ENCODE measurements around the gene ORC1.

Gene ORC1

GRCh38 chr1:52348704-52349300 is 55.4 kb downstream of the ORC1 start:
- peak; percentile 77 to 78 for DNase-seq
- Histone ChIP-seq H3K4me3 (ENCODE audit: low read depth, low read length) (no peak overlapping the region), H2AK5ac (ENCODE audit: low read length) (no peak overlapping the region), H4K12ac (ENCODE audit: low read depth, low read length) (no peak overlapping the region), H3K14ac (ENCODE audit: low read length) (no peak overlapping the region), H3K36me3 (ENCODE audit: control insufficient read depth in 1 of 2, insufficient read depth in 2 of 2, low read length in 2 of 2) (peaks cover 10 to 13% of the 10 kb centered on the region in 2 experiments), H4K8ac (ENCODE audit: low read depth, low read length) (no peak overlapping the region), H3K79me2 (ENCODE audit: control insufficient read depth, insufficient read depth, low read length, poor library complexity) (peaks cover 2% of the 10 kb centered on the region), H3K79me1 (ENCODE audit: low read length) (peaks cover 3% of the 10 kb centered on the region), H3K18ac (ENCODE audit: low read length) (no peak overlapping the region), H3K23ac (ENCODE audit: low read length) (no peak overlapping the region), H3K4me1 (ENCODE audit: control insufficient read depth in 1 of 2, insufficient read depth in 2 of 2, low read length in 2 of 2) (peaks cover 0 to 4% of the 10 kb centered on the region in 2 experiments), H3K9me3 (ENCODE audit: insufficient read depth, low read depth, low read length) (no peaks in the 10 kb centered on the region), H3K27ac (ENCODE audit: low read depth, low read length) (no peak overlapping the region), H2BK5ac (ENCODE audit: low read depth, low read length, poor library complexity) (no peak overlapping the region), H3K4ac (ENCODE audit: low read depth, low read length) (no peak overlapping the region), H3K4me2 (ENCODE audit: low read length) (no peak overlapping the region), H2AFZ (ENCODE audit: insufficient read depth, low read length, poor library complexity) (no peak overlapping the region), H2BK120ac (ENCODE audit: insufficient read depth, low read length, poor library complexity) (no peak overlapping the region), H2BK12ac (ENCODE audit: low read length) (no peak overlapping the region), H3K9ac (ENCODE audit: low read length) (no peak overlapping the region), H3K27me3 (ENCODE audit: insufficient read depth, low read length) (no peaks in the 10 kb centered on the region), H4K91ac (ENCODE audit: low read depth, low read length) (no peak overlapping the region)
- no CpG with 5 or more reads among the region's 8 CpGs for WGBS (ENCODE audit: extremely low coverage, insufficient coverage, insufficient read length)

- no peaks in the 10 kb centered on the region for H3K27me3 ChIP-seq (ENCODE audit: insufficient read depth, low read length)
Measured at GRCh38 chr1:52346653-52347052, 57.6 kb downstream of the ORC1 start.

GRCh38 chr1:52345252-52345651 is 59.0 kb downstream of the ORC1 start:
- Histone ChIP-seq H2AFZ (ENCODE audit: insufficient read depth, low read length, poor library complexity) (no peak overlapping the region), H3K79me2 (ENCODE audit: control insufficient read depth, insufficient read depth, low read length, poor library complexity) (no peaks in the 10 kb centered on the region), H3K4ac (ENCODE audit: low read depth, low read length) (no peak overlapping the region), H3K18ac (ENCODE audit: low read length) (no peak overlapping the region), H4K91ac (ENCODE audit: low read depth, low read length) (no peak overlapping the region), H2AK5ac (ENCODE audit: low read length) (no peak overlapping the region), H3K27me3 (ENCODE audit: insufficient read depth, low read length) (no peaks in the 10 kb centered on the region), H2BK12ac (ENCODE audit: low read length) (no peak overlapping the region), H3K4me3 (ENCODE audit: low read depth, low read length) (no peak overlapping the region), H3K9ac (ENCODE audit: low read length) (no peak overlapping the region), H2BK120ac (ENCODE audit: insufficient read depth, low read length, poor library complexity) (no peak overlapping the region), H3K23ac (ENCODE audit: low read length) (no peak overlapping the region), H2BK5ac (ENCODE audit: low read depth, low read length, poor library complexity) (no peak overlapping the region), H3K27ac (ENCODE audit: low read depth, low read length) (no peak overlapping the region), H3K79me1 (ENCODE audit: low read length) (no peaks in the 10 kb centered on the region), H3K9me3 (ENCODE audit: insufficient read depth, low read depth, low read length) (no peaks in the 10 kb centered on the region), H3K4me1 (ENCODE audit: control insufficient read depth in 1 of 2, insufficient read depth in 2 of 2, low read length in 2 of 2) (no peaks in the 10 kb centered on the region), H3K36me3 (ENCODE audit: control insufficient read depth in 1 of 2, insufficient read depth in 2 of 2, low read length in 2 of 2) (no peaks in the 10 kb centered on the region), H3K4me2 (ENCODE audit: low read length) (no peak overlapping the region), H4K8ac (ENCODE audit: low read depth, low read length) (no peak overlapping the region), H4K12ac (ENCODE audit: low read depth, low read length) (no peak overlapping the region), H3K14ac (ENCODE audit: low read length) (no peak overlapping the region)
- DNase-seq: no peak
- no CpG with 5 or more reads among the region's 2 CpGs for WGBS (ENCODE audit: extremely low coverage, insufficient coverage, insufficient read length)

More at GRCh38 chr1:52346653-52347052, 57.6 kb downstream of the ORC1 start:
- no peak overlapping the region for H3K9ac ChIP-seq (ENCODE audit: low read length)
- no peak overlapping the region for H2AFZ ChIP-seq (ENCODE audit: insufficient read depth, low read length, poor library complexity)
- no peaks in the 10 kb centered on the region for H3K9me3 ChIP-seq (ENCODE audit: insufficient read depth, low read depth, low read length)
- H3K27ac ChIP-seq (ENCODE audit: low read depth, low read length): no peak overlapping the region
- no peak overlapping the region for H3K4me3 ChIP-seq (ENCODE audit: low read depth, low read length)
- H3K79me2 ChIP-seq (ENCODE audit: control insufficient read depth, insufficient read depth, low read length, poor library complexity): peaks cover 2% of the 10 kb centered on the region
- H4K12ac ChIP-seq (ENCODE audit: low read depth, low read length): no peak overlapping the region
- no peak overlapping the region for H2AK5ac ChIP-seq (ENCODE audit: low read length)
- H2BK5ac ChIP-seq (ENCODE audit: low read depth, low read length, poor library complexity): no peak overlapping the region
- H3K23ac ChIP-seq (ENCODE audit: low read length): no peak overlapping the region
- no CpG with 5 or more reads among the region's 4 CpGs for WGBS (ENCODE audit: extremely low coverage, insufficient coverage, insufficient read length)
- H3K4me1 ChIP-seq (ENCODE audit: control insufficient read depth in 1 of 2, insufficient read depth in 2 of 2, low read length in 2 of 2): peaks cover 0 to 4% of the 10 kb centered on the region in 2 experiments
- no peak overlapping the region for H3K14ac ChIP-seq (ENCODE audit: low read length)
- no peak overlapping the region for H3K4me2 ChIP-seq (ENCODE audit: low read length)
- no peak overlapping the region for H4K91ac ChIP-seq (ENCODE audit: low read depth, low read length)
- peaks cover 3% of the 10 kb centered on the region for H3K79me1 ChIP-seq (ENCODE audit: low read length)
- no peak overlapping the region for H3K18ac ChIP-seq (ENCODE audit: low read length)
- H2BK120ac ChIP-seq (ENCODE audit: insufficient read depth, low read length, poor library complexity): no peak overlapping the region
- H2BK12ac ChIP-seq (ENCODE audit: low read length): no peak overlapping the region
- no peaks in the 10 kb centered on the region for H3K36me3 ChIP-seq (ENCODE audit: control insufficient read depth in 1 of 2, insufficient read depth in 2 of 2, low read length in 2 of 2)
- H3K4ac ChIP-seq (ENCODE audit: low read depth, low read length): no peak overlapping the region
- DNase-seq: no peak
- H4K8ac ChIP-seq (ENCODE audit: low read depth, low read length): no peak overlapping the region

- H2BK5ac ChIP-seq (ENCODE audit: low read depth, low read length, poor library complexity): no peak overlapping the region
- H3K4me1 ChIP-seq (ENCODE audit: control insufficient read depth in 1 of 2, insufficient read depth in 2 of 2, low read length in 2 of 2): no peaks in the 10 kb centered on the region
- H3K79me2 ChIP-seq (ENCODE audit: control insufficient read depth, insufficient read depth, low read length, poor library complexity): no peaks in the 10 kb centered on the region
- no peaks in the 10 kb centered on the region for H3K36me3 ChIP-seq (ENCODE audit: control insufficient read depth in 1 of 2, insufficient read depth in 2 of 2, low read length in 2 of 2)
- WGBS (ENCODE audit: extremely low coverage, insufficient coverage, insufficient read length): no CpG with 5 or more reads among the region's 3 CpGs
- no peaks in the 10 kb centered on the region for H3K79me1 ChIP-seq (ENCODE audit: low read length)
- H3K18ac ChIP-seq (ENCODE audit: low read length): no peak overlapping the region
- H2BK12ac ChIP-seq (ENCODE audit: low read length): no peak overlapping the region
- H3K4me3 ChIP-seq (ENCODE audit: low read depth, low read length): no peak overlapping the region
- no peak overlapping the region for H3K9ac ChIP-seq (ENCODE audit: low read length)
- no peak overlapping the region for H4K12ac ChIP-seq (ENCODE audit: low read depth, low read length)
- no peak overlapping the region for H2AFZ ChIP-seq (ENCODE audit: insufficient read depth, low read length, poor library complexity)
- H2BK120ac ChIP-seq (ENCODE audit: insufficient read depth, low read length, poor library complexity): no peak overlapping the region
- no peak overlapping the region for H3K4me2 ChIP-seq (ENCODE audit: low read length)
- no peak overlapping the region for H3K27ac ChIP-seq (ENCODE audit: low read depth, low read length)
- H3K23ac ChIP-seq (ENCODE audit: low read length): no peak overlapping the region
- H2AK5ac ChIP-seq (ENCODE audit: low read length): no peak overlapping the region
- no peak overlapping the region for H4K8ac ChIP-seq (ENCODE audit: low read depth, low read length)
- H4K91ac ChIP-seq (ENCODE audit: low read depth, low read length): no peak overlapping the region
- no peaks in the 10 kb centered on the region for H3K9me3 ChIP-seq (ENCODE audit: insufficient read depth, low read depth, low read length)
- no peak overlapping the region for H3K4ac ChIP-seq (ENCODE audit: low read depth, low read length)
- H3K27me3 ChIP-seq (ENCODE audit: insufficient read depth, low read length): no peaks in the 10 kb centered on the region
- H3K14ac ChIP-seq (ENCODE audit: low read length): no peak overlapping the region
- no peak for DNase-seq
Measured at GRCh38 chr1:52343979-52344378, 60.2 kb downstream of the ORC1 start.

All from trophoblast cell (in vitro differentiated cells and primary cell).